Ovary (tissue), 3 donors: ENCODE data around the gene APPL2.

Source experiments
- CTCF ChIP-seq, 3 donors: fragments of 450-650 bp in 2 of 3; fragments of 200-600 bp in 1 of 3; IDR thresholded peaks; one replicate each; pipeline versions ENCODE4 v1.5.1 to v1.8.0; 2016 to 2022; ENCODE audit warnings: antibody characterized with exemption in 3 of 3, mild to moderate bottlenecking in 1 of 3
- EP300 ChIP-seq: sonication (generic); formaldehyde crosslinking; IDR thresholded peaks from one replicate; pipeline ENCODE4 v1.6.1; 2017; ENCODE audit warnings: antibody characterized with exemption
- POLR2A ChIP-seq: fragments of 450-650 bp; IDR thresholded peaks from one replicate; pipeline ENCODE4 v1.6.1; 2017; ENCODE audit warnings: antibody characterized with exemption, mild to moderate bottlenecking, moderate library complexity
- donor health status: DM: no; HTN: no; CAD: no.

- TF ChIP-seq EP300: no peak
- no peak for TF ChIP-seq POLR2A
- no peak for TF ChIP-seq CTCF (IDR thresholded peaks at IDR 0.05)
Measured at GRCh38 chr12:105164068-105164467, 71.9 kb downstream of the APPL2 start.
